GM23338 (cell line): Measurements from ENCODE around the gene DERA. TPM values are rescaled to one million over a fixed set of nuclear protein-coding genes. Genes with fewer than 3 reads are reported as not detected.

Experiments used
- ATAC-seq: fragments of 200-7000 bp; cut with Tn5 transposase; 3 replicates; pipeline ENCODE4 v1.9.1; 2020
- DNase-seq: peaks from one replicate; pipeline ENCODE4 v3.0.0-alpha.2; 2015; ENCODE audit warnings: low spot score
- H2AFZ ChIP-seq: fragments of 200-600 bp; sonication (generic); 2 replicates; pipeline ENCODE4 v1.8.0; 2016; ENCODE audit warnings: antibody characterized with exemption, mild to moderate bottlenecking, moderate library complexity
- H3F3A ChIP-seq: fragments of 200-600 bp; sonication (generic); replicated peaks from 2 replicates; pipeline ENCODE4 v1.8.0; 2017; ENCODE audit warnings: antibody characterized with exemption, mixed run types, low read depth
- H3K27ac ChIP-seq: fragments of 200-600 bp; sonication (generic); 2 replicates; pipeline ENCODE4 v1.6.1; 2016; ENCODE audit warnings: low read depth
- H3K27me3 ChIP-seq: fragments of 200-600 bp; sonication (generic); 2 replicates; pipeline ENCODE4 v1.8.0; 2016; ENCODE audit warnings: mild to moderate bottlenecking, mixed run types, moderate library complexity; ENCODE audit not compliant: insufficient read depth
- H3K36me3 ChIP-seq: fragments of 200-600 bp; sonication (generic); 2 replicates; pipeline ENCODE4 v1.8.0; 2016; ENCODE audit warnings: mild to moderate bottlenecking; ENCODE audit not compliant: insufficient read depth
- H3K4me1 ChIP-seq: fragments of 200-600 bp; sonication (generic); 2 replicates; pipeline ENCODE4 v1.8.0; 2016; ENCODE audit warnings: mild to moderate bottlenecking, moderate library complexity; ENCODE audit not compliant: insufficient read depth
- H3K4me2 ChIP-seq: fragments of 200-600 bp; sonication (generic); 2 replicates; pipeline ENCODE4 v1.7.1; 2017; ENCODE audit warnings: mixed run types
- H3K4me3 ChIP-seq: fragments of 200-600 bp; sonication (generic); 2 replicates; pipeline ENCODE4 v1.6.1; 2016; ENCODE audit warnings: mixed run types
- H3K79me2 ChIP-seq: fragments of 200-600 bp; sonication (generic); replicated peaks from 2 replicates; pipeline ENCODE4 v1.8.0; 2017; ENCODE audit warnings: mild to moderate bottlenecking; ENCODE audit not compliant: insufficient read depth
- H3K9me2 ChIP-seq: fragments of 200-600 bp; sonication (generic); 2 replicates; pipeline ENCODE4 v1.8.0; 2017; ENCODE audit not compliant: insufficient read depth
- H4K20me1 ChIP-seq: fragments of 200-600 bp; sonication (generic); replicated peaks from 2 replicates; pipeline ENCODE4 v1.8.0; 2017; ENCODE audit warnings: mild to moderate bottlenecking; ENCODE audit not compliant: insufficient read depth
- H3K27ac Mint-ChIP-seq: 2 replicates; pipeline ENCODE4 v1.8.0; 2020; ENCODE audit warnings: inconsistent platforms, mild to moderate bottlenecking, moderate library complexity, mixed read lengths
- H3K27me3 Mint-ChIP-seq: 3 replicates; pipeline ENCODE4 v1.8.0; 2022; ENCODE audit warnings: low read depth, mild to moderate bottlenecking, moderate library complexity, mixed read lengths, inconsistent platforms; ENCODE audit not compliant: insufficient read depth, poor library complexity
- H3K36me3 Mint-ChIP-seq: 3 replicates; pipeline ENCODE4 v1.8.0; 2021; ENCODE audit warnings: low read depth, mild to moderate bottlenecking, inconsistent platforms, moderate library complexity, mixed read lengths
- H3K4me1 Mint-ChIP-seq: 3 replicates; pipeline ENCODE4 v1.8.0; 2020; ENCODE audit warnings: mild to moderate bottlenecking, inconsistent platforms, mixed read lengths
- H3K4me3 Mint-ChIP-seq: 3 replicates; pipeline ENCODE4 v1.8.0; 2021; ENCODE audit warnings: moderate library complexity, mild to moderate bottlenecking, inconsistent platforms, mixed read lengths
- H3K9me3 Mint-ChIP-seq: 3 replicates; pipeline ENCODE4 v1.8.0; 2020; ENCODE audit warnings: moderate library complexity, mild to moderate bottlenecking, inconsistent platforms, mixed read lengths
- CREB1 ChIP-seq: fragments of 250-450 bp; sonication (Bioruptor Pico); IDR thresholded peaks from 2 replicates; pipeline ENCODE4 v1.5.0; 2020; ENCODE audit warnings: low read depth, mild to moderate bottlenecking, moderate library complexity
- EZH2 ChIP-seq: fragments of 200-600 bp; sonication (generic); IDR thresholded peaks from one replicate; pipeline ENCODE4 v1.8.0; 2017; ENCODE audit warnings: antibody characterized with exemption, mild to moderate bottlenecking, low read depth; ENCODE audit not compliant: unreplicated experiment
- EZH2phosphoT487 ChIP-seq: fragments of 200-600 bp; sonication (generic); IDR thresholded peaks from one replicate; pipeline ENCODE4 v1.8.1; 2018; ENCODE audit warnings: antibody characterized with exemption; ENCODE audit not compliant: unreplicated experiment
- JUNB ChIP-seq: IDR thresholded peaks from one replicate; pipeline ENCODE4 v1.6.1; 2016; ENCODE audit warnings: antibody characterized with exemption; ENCODE audit not compliant: unreplicated experiment
- NANOG ChIP-seq: IDR thresholded peaks from 2 replicates; pipeline ENCODE4 v1.6.1; 2016; ENCODE audit warnings: antibody characterized with exemption, borderline replicate concordance
- POLR2AphosphoS5 ChIP-seq: IDR thresholded peaks from 2 replicates; pipeline ENCODE4 v1.6.1; 2016; ENCODE audit warnings: antibody characterized with exemption, low read depth
- STAT1 ChIP-seq: IDR thresholded peaks from one replicate; pipeline ENCODE4 v1.6.1; 2016; ENCODE audit warnings: antibody characterized with exemption; ENCODE audit not compliant: unreplicated experiment
- ZNF114 ChIP-seq: fragments of 250-450 bp; sonication (Bioruptor Pico); IDR thresholded peaks from 2 replicates; pipeline ENCODE4 v1.5.0; 2020; ENCODE audit warnings: mild to moderate bottlenecking, moderate library complexity
- ZNF331 ChIP-seq: fragments of 250-450 bp; sonication (Bioruptor Pico); IDR thresholded peaks from 2 replicates; pipeline ENCODE4 v1.5.0; 2020; ENCODE audit warnings: low read depth, mild to moderate bottlenecking, moderate library complexity
- polyA plus RNA-seq: library from polyadenylated mRNA; unstranded; fragments of >200 nt; fragmentation: Nextera tagmentation; extraction: Ambion mirVana; gene quantifications from 2 replicates; pipeline ENCODE4 v1.2.1, GENCODE V29; 2016
- total RNA-seq: library from RNA; depleted of rRNA; stranded (reverse); fragments of >200 nt; shearing (Covaris generic); gene quantifications from 2 replicates; pipeline ENCODE4 v1.2.3, GENCODE V29; 2014
- TF ChIP-seq, protein P1 (sequence below): fragments of 250-450 bp; sonication (Bioruptor Pico); IDR thresholded peaks from 2 replicates; pipeline ENCODE4 v1.5.0; 2020; ENCODE audit warnings: mild to moderate bottlenecking, moderate library complexity
- TF ChIP-seq, protein P2 (sequence below): IDR thresholded peaks from one replicate; pipeline ENCODE4 v1.6.1; 2018; ENCODE audit warnings: antibody characterized with exemption; ENCODE audit not compliant: unreplicated experiment
- TF ChIP-seq, protein P3 (sequence below): IDR thresholded peaks from 2 replicates; pipeline ENCODE4 v1.6.1; 2016; ENCODE audit warnings: antibody characterized with exemption
- TF ChIP-seq, protein P4 (sequence below), 2 experiments: fragments of 200-600 bp in 1 of 2; sonication (generic) in 1 of 2; conservative IDR thresholded peaks; 2 replicates each; pipeline versions ENCODE4 v1.5.1 to v1.6.1; 2016 to 2017; ENCODE audit warnings: antibody characterized with exemption in 2 of 2, low read depth in 2 of 2, mild to moderate bottlenecking in 2 of 2, moderate library complexity in 1 of 2

Gene DERA
- total and polyA plus RNA-seq, 2 experiments from 2014 or later = 20.4 to 27.3 TPM

DNA sequence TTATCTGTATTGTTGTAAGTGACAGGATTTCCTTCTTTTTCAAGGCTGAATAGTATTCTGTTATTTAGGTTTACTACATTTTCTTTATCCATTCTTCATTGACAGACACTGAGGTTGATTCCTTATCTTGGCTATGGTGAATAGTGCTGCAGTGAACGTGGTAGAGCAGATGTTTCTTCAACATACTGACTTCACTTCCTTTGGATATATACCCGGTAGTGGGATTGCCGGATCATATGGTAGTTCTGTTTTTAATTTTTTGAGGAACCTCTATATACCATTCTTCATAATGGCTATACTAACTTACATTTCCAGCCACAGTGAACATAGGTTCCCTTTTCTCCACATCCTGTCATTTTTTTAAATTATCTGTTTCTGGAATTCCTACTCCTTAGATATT is 21.8 kb downstream of the DERA start:
- Histone ChIP-seq H3K36me3 (no peaks in the 10 kb centered on the region), H3K27me3 (no peaks in the 10 kb centered on the region), H3K79me2 (no peaks in the 10 kb centered on the region), H3K4me2 (no peak overlapping the region), H3K4me3 (no peak overlapping the region), H2AFZ (no peak overlapping the region), H3K27ac (no peak overlapping the region), H4K20me1 (no peaks in the 10 kb centered on the region), H3K4me1 (peaks cover 15% of the 10 kb centered on the region), H3K9me2 (no peaks in the 10 kb centered on the region), H3F3A (no peaks in the 10 kb centered on the region)
- TF ChIP-seq ZNF331 (CRISPR knock-in tag) (no peak), ZNF114 (CRISPR knock-in tag) (no peak), EZH2phosphoT487 (no peak), EZH2 (no peak), STAT1 (no peak), JUNB (no peak), POLR2AphosphoS5 (no peak), NANOG (no peak), CREB1 (no peak)
- TF ChIP-seq, protein P1, sequence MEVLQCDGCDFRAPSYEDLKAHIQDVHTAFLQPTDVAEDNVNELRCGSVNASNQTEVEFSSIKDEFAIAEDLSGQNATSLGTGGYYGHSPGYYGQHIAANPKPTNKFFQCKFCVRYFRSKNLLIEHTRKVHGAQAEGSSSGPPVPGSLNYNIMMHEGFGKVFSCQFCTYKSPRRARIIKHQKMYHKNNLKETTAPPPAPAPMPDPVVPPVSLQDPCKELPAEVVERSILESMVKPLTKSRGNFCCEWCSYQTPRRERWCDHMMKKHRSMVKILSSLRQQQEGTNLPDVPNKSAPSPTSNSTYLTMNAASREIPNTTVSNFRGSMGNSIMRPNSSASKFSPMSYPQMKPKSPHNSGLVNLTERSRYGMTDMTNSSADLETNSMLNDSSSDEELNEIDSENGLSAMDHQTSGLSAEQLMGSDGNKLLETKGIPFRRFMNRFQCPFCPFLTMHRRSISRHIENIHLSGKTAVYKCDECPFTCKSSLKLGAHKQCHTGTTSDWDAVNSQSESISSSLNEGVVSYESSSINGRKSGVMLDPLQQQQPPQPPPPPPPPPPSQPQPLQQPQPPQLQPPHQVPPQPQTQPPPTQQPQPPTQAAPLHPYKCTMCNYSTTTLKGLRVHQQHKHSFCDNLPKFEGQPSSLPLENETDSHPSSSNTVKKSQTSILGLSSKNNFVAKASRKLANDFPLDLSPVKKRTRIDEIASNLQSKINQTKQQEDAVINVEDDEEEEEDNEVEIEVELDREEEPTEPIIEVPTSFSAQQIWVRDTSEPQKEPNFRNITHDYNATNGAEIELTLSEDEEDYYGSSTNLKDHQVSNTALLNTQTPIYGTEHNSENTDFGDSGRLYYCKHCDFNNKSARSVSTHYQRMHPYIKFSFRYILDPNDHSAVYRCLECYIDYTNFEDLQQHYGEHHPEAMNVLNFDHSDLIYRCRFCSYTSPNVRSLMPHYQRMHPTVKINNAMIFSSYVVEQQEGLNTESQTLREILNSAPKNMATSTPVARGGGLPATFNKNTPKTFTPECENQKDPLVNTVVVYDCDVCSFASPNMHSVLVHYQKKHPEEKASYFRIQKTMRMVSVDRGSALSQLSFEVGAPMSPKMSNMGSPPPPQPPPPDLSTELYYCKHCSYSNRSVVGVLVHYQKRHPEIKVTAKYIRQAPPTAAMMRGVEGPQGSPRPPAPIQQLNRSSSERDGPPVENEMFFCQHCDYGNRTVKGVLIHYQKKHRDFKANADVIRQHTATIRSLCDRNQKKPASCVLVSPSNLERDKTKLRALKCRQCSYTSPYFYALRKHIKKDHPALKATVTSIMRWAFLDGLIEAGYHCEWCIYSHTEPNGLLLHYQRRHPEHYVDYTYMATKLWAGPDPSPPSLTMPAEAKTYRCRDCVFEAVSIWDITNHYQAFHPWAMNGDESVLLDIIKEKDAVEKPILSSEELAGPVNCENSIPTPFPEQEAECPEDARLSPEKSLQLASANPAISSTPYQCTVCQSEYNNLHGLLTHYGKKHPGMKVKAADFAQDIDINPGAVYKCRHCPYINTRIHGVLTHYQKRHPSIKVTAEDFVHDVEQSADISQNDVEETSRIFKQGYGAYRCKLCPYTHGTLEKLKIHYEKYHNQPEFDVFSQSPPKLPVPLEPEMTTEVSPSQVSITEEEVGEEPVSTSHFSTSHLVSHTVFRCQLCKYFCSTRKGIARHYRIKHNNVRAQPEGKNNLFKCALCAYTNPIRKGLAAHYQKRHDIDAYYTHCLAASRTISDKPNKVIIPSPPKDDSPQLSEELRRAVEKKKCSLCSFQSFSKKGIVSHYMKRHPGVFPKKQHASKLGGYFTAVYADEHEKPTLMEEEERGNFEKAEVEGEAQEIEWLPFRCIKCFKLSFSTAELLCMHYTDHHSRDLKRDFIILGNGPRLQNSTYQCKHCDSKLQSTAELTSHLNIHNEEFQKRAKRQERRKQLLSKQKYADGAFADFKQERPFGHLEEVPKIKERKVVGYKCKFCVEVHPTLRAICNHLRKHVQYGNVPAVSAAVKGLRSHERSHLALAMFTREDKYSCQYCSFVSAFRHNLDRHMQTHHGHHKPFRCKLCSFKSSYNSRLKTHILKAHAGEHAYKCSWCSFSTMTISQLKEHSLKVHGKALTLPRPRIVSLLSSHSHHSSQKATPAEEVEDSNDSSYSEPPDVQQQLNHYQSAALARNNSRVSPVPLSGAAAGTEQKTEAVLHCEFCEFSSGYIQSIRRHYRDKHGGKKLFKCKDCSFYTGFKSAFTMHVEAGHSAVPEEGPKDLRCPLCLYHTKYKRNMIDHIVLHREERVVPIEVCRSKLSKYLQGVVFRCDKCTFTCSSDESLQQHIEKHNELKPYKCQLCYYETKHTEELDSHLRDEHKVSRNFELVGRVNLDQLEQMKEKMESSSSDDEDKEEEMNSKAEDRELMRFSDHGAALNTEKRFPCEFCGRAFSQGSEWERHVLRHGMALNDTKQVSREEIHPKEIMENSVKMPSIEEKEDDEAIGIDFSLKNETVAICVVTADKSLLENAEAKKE (CRISPR knock-in tag) = no peak
- TF ChIP-seq, protein P2, sequence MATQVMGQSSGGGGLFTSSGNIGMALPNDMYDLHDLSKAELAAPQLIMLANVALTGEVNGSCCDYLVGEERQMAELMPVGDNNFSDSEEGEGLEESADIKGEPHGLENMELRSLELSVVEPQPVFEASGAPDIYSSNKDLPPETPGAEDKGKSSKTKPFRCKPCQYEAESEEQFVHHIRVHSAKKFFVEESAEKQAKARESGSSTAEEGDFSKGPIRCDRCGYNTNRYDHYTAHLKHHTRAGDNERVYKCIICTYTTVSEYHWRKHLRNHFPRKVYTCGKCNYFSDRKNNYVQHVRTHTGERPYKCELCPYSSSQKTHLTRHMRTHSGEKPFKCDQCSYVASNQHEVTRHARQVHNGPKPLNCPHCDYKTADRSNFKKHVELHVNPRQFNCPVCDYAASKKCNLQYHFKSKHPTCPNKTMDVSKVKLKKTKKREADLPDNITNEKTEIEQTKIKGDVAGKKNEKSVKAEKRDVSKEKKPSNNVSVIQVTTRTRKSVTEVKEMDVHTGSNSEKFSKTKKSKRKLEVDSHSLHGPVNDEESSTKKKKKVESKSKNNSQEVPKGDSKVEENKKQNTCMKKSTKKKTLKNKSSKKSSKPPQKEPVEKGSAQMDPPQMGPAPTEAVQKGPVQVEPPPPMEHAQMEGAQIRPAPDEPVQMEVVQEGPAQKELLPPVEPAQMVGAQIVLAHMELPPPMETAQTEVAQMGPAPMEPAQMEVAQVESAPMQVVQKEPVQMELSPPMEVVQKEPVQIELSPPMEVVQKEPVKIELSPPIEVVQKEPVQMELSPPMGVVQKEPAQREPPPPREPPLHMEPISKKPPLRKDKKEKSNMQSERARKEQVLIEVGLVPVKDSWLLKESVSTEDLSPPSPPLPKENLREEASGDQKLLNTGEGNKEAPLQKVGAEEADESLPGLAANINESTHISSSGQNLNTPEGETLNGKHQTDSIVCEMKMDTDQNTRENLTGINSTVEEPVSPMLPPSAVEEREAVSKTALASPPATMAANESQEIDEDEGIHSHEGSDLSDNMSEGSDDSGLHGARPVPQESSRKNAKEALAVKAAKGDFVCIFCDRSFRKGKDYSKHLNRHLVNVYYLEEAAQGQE = no peak
- TF ChIP-seq, protein P3, sequence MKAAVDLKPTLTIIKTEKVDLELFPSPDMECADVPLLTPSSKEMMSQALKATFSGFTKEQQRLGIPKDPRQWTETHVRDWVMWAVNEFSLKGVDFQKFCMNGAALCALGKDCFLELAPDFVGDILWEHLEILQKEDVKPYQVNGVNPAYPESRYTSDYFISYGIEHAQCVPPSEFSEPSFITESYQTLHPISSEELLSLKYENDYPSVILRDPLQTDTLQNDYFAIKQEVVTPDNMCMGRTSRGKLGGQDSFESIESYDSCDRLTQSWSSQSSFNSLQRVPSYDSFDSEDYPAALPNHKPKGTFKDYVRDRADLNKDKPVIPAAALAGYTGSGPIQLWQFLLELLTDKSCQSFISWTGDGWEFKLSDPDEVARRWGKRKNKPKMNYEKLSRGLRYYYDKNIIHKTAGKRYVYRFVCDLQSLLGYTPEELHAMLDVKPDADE = no peak
- TF ChIP-seq, protein P4, sequence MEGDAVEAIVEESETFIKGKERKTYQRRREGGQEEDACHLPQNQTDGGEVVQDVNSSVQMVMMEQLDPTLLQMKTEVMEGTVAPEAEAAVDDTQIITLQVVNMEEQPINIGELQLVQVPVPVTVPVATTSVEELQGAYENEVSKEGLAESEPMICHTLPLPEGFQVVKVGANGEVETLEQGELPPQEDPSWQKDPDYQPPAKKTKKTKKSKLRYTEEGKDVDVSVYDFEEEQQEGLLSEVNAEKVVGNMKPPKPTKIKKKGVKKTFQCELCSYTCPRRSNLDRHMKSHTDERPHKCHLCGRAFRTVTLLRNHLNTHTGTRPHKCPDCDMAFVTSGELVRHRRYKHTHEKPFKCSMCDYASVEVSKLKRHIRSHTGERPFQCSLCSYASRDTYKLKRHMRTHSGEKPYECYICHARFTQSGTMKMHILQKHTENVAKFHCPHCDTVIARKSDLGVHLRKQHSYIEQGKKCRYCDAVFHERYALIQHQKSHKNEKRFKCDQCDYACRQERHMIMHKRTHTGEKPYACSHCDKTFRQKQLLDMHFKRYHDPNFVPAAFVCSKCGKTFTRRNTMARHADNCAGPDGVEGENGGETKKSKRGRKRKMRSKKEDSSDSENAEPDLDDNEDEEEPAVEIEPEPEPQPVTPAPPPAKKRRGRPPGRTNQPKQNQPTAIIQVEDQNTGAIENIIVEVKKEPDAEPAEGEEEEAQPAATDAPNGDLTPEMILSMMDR (conservative IDR thresholded peaks at IDR 0.05; ENCODE audit: low read depth in 2 of 2) = no peak
- DNase-seq (no peak), ATAC-seq (no peak)
- Mint-ChIP-seq H3K4me1 (peaks cover 35% of the 10 kb centered on the region), H3K27me3 (peaks cover 1% of the 10 kb centered on the region), H3K27ac (no peak overlapping the region), H3K36me3 (no peaks in the 10 kb centered on the region; the same call in 2 of the 3 replicates), H3K9me3 (no peaks in the 10 kb centered on the region), H3K4me3 (no peak overlapping the region)
